GM18519 (cell line): ENCODE results near the gene F11.
"Not testable (repeated sequence)": the region's sequence is repeated elsewhere in the genome, so short reads cannot be mapped to it uniquely, and the experiment has no call there.

Source experiments
- ATAC-seq: cut with Tn5 transposase; IDR thresholded peaks from one replicate; pipeline ENCODE4 v1.9.1; 2021; ENCODE audit warnings: mild to moderate bottlenecking, moderate library complexity; ENCODE audit not compliant: unreplicated experiment, low FRiP score

The F11 gene

GRCh38 chr4:186297013-186297645, 31.1 kb downstream of the F11 start:
- no peak for ATAC-seq

- no peak for ATAC-seq
These were observed 32.1 kb downstream of the F11 start for GRCh38 chr4:186298031-186298647.

- no peak for ATAC-seq
These were observed 33.3 kb downstream of the F11 start for GRCh38 chr4:186299291-186299690.

GRCh38 chr4:186300659-186301390, 34.8 kb downstream of the F11 start:
- no peak for ATAC-seq

GRCh38 chr4:186304216-186304615, 38.2 kb downstream of the F11 start:
- ATAC-seq: no peak

GRCh38 chr4:186304866-186305505, 39.0 kb downstream of the F11 start:
- no peak for ATAC-seq

GRCh38 chr4:186307497-186307896, 41.5 kb downstream of the F11 start:
- ATAC-seq: no peak

- ATAC-seq: no peak
These were observed 41.9 kb downstream of the F11 start for GRCh38 chr4:186307916-186308315.

GRCh38 chr4:186318481-186318880, 52.5 kb downstream of the F11 start:
- no peak for ATAC-seq

GRCh38 chr4:186324660-186325059, 58.7 kb downstream of the F11 start:
- ATAC-seq: not testable (repeated sequence)

GRCh38 chr4:186326391-186326790, 60.4 kb downstream of the F11 start:
- ATAC-seq: no peak

GRCh38 chr4:186329372-186329771, 63.4 kb downstream of the F11 start:
- no peak for ATAC-seq

GRCh38 chr4:186330368-186330767, 64.4 kb downstream of the F11 start:
- ATAC-seq: no peak

- ATAC-seq: no peak
These were observed 69.8 kb downstream of the F11 start for GRCh38 chr4:186335793-186336192.
